ENCODE data around the gene UST.
"Not testable (repeated sequence)": the region's sequence is repeated elsewhere in the genome, so short reads cannot be mapped to it uniquely, and the experiment has no call there.

Gene UST

DNA sequence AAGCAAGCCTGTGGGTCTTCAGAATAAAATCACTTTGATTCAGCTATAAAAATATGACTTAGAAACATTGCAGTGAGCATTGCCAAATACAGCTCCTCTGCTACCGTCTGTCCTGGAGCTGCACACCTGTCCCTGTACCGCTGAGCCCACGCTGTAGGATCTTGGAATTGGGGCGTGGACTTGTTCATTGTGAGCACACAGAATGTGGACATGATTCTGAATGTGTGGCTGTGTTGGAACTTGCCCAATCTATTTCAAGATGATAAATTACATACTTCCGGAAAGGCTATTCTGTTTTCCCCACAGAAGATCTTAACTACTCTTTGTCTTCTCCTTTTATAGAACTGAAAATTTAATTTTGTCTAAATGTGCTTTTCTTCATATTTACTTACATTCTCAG lies 107.3 kb downstream of the UST start:
- no peak overlapping the region for H3K4me3 ChIP-seq (ENCODE audit: low read depth, low read length)
- DNase-seq (ENCODE audit: low read depth): no peak
- no peak for TF ChIP-seq CTCF (conservative IDR thresholded peaks at IDR 0.05; ENCODE audit: low read depth, low read length)

- no peak for TF ChIP-seq CTCF (conservative IDR thresholded peaks at IDR 0.05; ENCODE audit: low read depth, low read length)
- H3K4me3 ChIP-seq (ENCODE audit: low read depth, low read length): no peak overlapping the region
- DNase-seq (ENCODE audit: low read depth): no peak
These were observed 108.2 kb downstream of the UST start for GRCh38 chr6:148854992-148855391.

- no peak for TF ChIP-seq CTCF (conservative IDR thresholded peaks at IDR 0.05; ENCODE audit: low read depth, low read length)
- DNase-seq (ENCODE audit: low read depth): no peak
- H3K4me3 ChIP-seq (ENCODE audit: low read depth, low read length): no peak overlapping the region
These were observed 108.9 kb downstream of the UST start for GRCh38 chr6:148855744-148856143.

- no peak overlapping the region for H3K4me3 ChIP-seq (ENCODE audit: low read depth, low read length)
- no peak for TF ChIP-seq CTCF (conservative IDR thresholded peaks at IDR 0.05; ENCODE audit: low read depth, low read length)
- DNase-seq (ENCODE audit: low read depth): peak; percentile 80
These were observed 111.1 kb downstream of the UST start for GRCh38 chr6:148857798-148858390.

DNA sequence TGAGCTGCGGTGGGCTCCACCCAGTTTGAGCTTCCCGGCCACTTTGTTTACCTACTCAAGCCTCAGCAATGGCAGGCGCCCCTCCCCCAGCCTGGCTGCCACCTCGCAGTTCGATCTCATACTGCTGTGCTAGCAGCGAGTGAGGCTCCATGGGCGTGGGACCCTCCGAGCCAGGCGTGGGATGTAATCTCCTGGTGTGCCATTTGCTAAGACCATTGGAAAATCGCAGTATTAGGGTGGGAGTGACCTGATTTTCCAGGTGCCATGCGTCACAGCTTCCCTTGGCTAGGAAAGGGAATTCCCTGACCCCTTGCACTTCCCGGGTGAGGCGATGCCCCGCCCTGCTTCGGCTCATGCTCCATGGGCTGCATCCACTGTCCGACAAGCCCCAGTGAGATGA lies 117.3 kb downstream of the UST start:
- DNase-seq (ENCODE audit: low read depth); H3K4me3 ChIP-seq (ENCODE audit: low read depth, low read length): not testable (repeated sequence)

- H3K4me3 ChIP-seq (ENCODE audit: low read depth, low read length): no peak overlapping the region
- DNase-seq (ENCODE audit: low read depth): no peak
- TF ChIP-seq CTCF (conservative IDR thresholded peaks at IDR 0.05; ENCODE audit: low read depth, low read length): no peak
These were observed 118.1 kb downstream of the UST start for GRCh38 chr6:148864941-148865340.

DNA sequence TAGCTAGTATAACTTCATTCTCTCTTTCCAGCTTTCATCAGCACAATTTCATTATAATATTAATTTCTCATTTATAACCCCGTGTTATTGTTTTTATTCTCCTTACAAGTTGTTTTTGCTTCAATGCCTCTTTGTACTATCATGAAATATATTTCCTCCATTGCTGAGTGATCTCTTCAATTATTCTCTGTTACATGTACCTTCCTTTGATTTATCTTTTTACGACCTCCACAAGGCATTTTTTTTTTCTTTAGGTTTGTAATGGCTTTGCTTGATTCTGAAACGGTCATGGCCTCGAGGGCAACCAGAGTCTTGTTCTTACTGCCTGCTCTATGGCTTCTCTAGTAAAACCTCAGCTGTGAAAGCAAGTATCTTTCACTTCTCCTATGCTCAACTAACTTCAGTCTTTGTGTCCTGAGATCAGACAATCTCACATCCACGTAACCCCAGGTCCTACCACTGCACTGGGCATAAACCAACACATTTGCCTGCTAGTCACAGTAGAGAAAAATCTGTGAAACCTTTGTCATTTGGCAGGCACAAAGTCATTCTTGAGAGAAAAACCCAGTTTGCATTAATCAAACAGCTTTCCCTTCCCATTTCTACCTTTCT lies 119.9 kb downstream of the UST start:
- DNase-seq (ENCODE audit: low read depth): no peak
- TF ChIP-seq CTCF (conservative IDR thresholded peaks at IDR 0.05; ENCODE audit: low read depth, low read length): no peak
- no peak overlapping the region for H3K4me3 ChIP-seq (ENCODE audit: low read depth, low read length)
